Fibroblast of upper back skin (primary cell): ENCODE measurements around the gene PRR15.

Experiments
- DNase-seq: peaks from one replicate; pipeline ENCODE4 v3.0.0-alpha.2; 2013

Gene PRR15

DNA sequence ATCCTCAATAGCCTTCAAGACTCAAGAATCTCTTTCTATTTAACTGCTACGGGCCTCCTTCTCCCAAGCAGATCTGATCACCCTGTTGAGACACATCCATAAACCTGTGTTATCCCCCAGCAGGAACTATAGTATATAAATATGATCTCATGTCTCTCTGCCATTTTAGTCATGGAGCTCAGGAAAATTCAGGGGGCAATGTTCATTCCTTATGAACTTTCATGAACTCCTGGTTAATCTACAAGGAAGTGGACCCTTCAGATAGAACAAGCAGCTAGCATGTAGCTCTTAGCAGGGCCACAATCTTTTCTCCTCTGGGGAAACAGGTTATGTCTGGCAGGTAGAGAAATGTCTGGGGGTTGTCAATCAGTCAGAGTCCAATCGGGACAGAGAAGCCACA is 8.9 kb downstream of the PRR15 start:
- DNase-seq = no peak

DNA sequence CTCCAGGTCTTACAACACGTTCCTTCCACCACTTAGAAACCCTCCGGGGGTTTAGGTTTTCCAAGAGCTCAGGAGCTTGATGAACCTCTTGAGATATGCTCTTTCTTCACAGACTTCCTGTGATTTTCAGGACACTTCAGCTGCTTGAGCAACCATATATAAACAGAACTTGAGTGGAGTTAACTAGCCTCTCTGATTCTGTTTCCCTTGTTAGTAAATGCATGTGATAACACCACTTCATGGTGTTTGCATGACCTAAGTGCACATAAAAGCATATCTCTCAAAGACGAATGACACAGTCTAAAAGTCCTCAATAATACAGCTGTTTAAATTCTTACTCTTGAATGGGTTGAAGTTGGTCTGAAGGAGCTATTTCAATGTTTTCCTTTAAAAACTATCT is 9.9 kb downstream of the PRR15 start:
- no peak for DNase-seq

DNA sequence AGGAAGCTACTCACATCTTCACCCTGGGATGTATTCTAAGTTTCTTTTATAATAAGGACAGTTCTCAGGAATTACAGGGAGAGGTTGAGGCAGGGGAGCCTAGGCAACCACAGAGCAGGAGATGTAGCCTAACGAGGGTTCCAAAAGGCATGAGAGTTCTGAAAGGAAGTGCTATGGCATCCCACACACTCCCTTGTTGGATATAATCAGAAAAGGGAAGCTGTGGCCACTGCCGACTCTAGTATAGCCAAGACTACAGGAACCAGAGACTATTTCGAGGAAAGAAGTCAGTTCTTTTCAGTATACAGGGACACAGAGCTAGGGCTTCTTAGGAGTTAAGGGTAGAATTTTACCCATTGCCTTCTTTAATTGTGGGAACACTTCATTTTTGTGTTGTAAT is 11.0 kb downstream of the PRR15 start:
- no peak for DNase-seq

DNA sequence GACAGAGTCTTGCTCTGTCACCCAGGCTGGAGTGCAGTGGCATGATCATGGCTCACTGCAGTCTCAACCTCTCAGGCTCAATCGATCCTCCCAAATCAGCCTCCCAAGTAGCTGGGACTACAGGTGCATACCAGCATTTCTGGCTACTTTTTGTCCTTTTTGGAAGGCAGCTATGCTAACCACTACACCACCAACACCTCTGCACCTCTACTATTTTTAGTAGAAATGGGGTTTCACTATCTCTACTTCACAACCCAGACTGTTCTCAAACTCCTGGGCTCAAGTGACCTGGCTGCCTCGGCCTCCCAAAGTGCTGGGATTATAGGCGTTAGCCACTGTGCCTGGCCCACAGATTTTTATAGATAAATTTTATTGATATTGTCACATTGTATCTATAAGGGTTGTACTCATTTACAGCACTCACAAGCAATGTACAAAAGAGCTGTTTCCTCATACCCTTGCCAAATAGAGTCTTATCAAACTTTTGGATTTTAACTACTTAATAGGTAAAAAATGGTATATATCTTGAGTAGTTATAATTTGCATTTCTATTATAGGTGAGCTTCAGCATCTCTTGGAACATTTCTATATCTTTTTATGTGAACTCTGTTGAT is 23.7 kb downstream of the PRR15 start:
- no peak for DNase-seq

DNA sequence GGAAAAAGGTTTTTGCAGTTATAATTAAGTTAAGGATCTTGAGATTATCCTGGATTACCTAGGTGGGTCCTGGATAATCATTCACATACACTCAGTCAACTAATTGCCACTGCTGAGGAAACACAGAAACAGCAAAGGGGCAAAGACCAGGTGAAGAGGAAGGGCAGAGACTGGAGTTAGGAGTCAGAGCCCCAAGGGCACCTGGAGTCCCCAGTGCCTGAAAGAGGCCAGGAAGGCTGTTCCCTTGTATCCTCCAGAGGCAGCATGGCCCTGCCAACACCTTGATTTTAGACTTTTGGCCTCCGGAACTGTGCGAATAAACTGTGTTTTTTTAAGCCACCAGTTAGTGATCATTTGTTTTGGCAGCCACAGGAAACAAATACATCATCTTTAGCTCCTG is 24.6 kb downstream of the PRR15 start:
- no peak for DNase-seq

DNA sequence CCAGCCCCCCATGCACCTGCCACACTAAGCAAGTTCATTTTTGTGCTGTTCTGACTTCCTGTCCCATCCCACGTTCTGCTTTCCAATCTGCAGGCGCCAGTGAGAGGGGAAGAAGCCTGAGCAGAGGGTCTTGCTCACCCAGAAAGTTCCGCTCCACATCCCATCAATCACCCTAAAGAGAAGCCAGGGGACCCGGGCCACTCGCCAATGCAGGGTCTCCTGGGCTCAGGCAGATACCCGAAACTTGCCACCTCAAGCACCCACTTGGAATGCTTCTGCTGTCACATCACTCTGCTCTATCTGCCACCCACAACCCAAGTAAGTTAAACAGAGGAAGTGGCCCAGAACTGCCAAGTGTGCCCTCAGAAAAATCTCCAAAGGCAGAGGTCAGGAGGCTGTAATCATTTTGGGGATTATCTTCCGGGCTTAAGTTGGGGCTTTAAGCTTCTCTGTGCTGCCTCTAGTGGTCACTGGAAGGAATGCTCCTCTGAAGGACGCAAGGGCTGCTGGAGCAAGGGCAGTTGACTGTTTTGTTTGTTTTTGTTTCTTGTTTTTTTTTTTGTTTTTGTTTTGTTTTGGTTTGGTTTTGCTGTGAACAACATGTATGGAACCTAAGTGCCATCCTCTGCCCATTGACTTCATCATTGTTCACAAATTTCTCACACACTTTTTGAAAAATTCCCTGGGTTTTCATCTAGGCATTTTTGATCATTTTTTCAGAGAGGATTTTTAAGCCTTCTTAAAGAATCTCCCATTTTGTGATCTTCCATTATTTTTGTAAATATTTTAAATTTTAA is 25.5 kb downstream of the PRR15 start:
- no peak for DNase-seq

DNA sequence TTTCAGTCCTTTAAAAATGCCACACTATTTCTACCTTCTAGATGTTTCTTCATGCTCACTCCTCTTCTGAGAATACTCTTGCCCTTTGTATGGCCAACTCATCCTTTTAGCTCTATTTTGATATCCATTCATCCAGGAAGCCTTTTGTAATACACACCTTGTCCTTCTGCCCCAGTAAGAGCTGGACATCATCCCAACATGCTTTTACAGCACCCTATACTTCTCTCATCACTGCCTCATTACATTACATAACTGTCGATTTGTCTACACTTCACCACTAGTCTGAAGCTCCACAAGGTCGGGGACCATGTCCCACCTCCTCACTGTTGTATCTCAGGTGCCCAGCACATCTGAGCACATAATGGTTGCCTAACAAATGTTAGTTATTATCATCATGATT is 29.2 kb downstream of the PRR15 start:
- no peak for DNase-seq

DNA sequence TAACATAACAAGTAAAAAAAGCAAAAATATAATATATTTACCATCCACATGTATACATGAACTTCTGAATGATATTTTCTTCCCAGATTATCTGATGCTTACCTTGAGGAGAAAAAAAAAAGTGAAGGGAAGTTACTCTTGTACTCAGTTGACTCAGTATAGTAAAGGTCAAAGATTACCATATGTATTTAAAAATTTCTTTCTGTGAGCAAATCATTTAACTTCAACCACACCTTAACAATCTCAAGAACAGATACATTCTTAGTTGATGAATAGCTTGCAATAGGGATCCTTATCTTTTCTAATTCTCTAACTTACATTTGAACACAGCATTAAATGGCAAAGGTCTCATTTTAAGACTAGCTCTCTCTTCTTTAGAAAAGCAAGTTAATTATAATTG is 29.8 kb downstream of the PRR15 start:
- DNase-seq = no peak

DNA sequence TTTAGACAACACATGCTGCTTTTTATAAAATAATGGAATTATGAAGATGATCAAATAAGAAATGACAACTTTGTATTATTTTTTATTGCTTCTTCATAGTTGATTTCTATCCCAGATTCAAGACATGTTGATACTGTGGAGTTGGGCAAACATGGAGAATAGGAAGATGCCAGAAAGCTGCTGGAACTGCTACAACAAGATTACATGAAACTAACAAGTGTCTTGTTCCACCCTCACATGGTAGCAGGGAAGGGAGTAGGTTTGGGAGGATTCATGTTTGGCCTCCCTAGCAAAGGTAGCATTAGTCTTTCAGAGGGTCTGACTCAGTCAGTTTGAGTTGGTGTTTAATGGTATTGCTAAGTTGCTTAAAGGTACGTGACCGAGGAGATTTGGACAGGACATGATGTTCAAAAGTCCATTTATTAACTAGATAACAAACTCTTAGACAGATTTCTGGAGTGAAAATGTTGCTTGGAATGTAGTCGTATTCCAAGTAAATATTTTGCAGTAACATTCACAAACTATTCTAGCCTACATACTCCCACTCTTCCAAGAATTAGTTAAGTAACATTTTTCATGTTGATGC is 33.1 kb downstream of the PRR15 start:
- no peak for DNase-seq

DNA sequence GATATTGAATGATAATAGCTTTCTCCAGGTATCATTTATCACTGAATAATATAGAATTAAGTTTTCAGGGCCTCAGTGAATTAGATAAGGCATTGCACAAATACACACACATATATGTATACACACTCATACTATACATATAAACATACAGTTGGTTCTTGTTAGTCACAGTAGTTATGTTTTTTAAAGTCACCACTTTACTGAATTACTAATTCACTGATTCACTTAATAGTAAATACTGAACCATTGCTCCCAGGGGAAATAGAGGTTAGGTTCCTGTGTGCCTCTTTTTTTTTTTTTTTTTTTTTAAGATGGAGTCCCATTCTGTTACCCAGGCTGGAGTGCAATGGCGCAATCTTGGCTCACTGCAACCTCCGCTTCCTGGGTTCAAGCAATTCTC is 33.6 kb downstream of the PRR15 start:
- no peak for DNase-seq

DNA sequence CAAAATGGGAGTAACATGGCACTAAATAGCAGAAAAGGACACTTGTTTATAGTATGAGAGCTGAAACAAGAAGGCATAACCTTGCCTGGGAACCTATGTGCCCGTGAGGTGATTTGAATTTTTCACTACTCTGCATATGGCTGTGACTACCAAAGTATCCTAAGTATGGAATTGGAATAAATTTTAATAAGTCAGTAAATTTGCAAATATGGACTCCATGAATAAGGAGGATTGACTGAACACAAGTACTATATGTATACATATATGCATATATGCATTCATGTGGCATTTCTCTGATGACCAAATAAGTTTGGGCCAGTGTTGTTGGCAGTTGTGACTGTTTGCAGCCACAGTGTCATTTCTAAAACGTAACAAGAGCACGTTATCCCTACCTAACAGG is 34.5 kb downstream of the PRR15 start:
- DNase-seq = no peak

DNA sequence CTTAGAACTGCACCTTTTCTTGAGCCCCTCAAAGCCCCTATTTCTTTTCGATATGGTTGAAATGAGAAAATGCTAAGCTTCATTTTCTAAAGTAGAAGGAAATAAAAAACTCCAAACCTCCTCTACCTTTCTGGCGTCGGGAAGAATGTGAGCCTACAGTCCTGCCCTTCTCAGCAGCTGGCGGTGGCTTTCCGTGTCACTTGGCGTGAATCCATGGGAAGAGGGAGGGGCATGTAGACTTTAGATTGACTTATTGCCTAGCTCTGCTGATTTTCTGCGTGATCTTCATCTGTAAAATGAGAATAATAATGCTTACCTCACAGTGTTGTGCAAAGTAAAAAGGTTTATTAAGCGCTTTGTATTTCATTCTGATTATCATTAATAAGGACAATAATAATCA is 35.0 kb downstream of the PRR15 start:
- DNase-seq = no peak

DNA sequence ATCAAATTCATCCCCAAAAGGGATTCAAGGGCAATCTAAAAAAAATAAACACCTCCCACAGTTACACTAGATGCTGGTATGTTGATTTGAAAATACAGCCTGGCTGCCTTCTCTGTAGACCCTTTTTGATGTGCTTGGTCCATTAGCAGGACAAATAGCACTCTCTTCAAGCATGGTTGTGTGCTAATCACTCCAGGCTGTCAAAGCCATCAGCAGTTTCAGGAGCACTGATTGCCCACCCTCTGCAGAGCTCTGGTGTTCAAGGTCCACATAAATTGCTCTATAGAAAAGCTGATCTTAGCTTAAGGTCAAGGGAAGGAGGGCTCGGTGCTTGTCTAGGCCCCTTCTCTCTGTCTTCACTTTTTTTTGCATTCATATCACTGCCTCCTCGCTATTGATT is 35.4 kb downstream of the PRR15 start:
- no peak for DNase-seq

DNA sequence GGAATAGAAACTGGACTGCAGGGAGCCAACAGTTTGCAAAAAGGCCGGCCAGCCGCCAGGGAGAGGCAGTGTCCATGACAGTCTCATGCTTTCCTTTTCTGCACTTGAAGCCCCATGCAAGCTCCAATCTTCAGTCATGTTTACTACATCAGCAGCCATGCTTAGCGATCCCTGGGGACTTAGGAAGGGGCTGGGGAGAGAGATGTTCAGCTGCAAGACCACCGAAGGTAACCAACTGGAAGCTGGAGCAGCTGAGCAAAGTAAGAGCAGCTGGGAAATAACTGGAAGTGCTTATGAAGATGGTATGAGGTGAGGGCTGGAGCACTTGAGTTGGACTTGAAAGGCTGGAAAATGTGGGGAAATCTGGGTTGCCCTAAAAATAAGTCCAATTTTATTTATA is 37.0 kb downstream of the PRR15 start:
- no peak for DNase-seq

DNA sequence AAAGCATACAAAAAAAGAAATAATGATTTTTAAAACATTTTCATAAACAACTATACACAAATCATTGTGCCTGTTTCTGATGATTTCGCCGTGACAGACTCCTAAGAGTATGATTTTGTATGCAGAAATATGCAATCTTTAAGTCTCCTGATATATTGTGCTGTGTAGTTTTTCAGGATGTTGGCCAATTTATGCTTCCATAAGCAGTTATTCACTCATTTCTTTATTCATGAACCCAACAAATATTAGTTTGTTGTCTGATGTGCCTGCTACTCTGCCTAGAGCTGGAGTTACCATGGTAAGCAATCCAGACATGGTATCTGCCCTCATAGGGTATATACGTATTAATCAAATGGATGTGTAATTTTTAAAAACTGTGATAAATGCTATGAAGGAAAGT is 40.4 kb downstream of the PRR15 start:
- no peak for DNase-seq

DNA sequence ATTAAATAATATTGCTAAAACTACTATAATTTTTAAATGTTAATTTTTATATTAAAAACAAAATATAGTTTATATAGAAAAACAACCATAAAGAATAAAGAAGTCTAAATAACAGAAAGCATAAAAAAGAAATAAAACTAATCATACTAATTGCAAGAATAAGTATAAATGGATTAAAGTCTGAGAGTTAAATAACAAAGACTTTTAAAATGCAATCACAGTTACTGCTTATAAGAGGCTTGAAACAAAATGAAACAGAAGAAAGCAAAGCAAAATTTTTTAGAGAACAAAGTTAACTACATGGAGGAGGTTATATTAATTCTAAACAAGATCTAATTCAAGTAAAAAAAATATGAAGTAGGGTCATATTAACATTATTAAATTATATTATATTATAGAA is 41.1 kb downstream of the PRR15 start:
- no peak for DNase-seq

DNA sequence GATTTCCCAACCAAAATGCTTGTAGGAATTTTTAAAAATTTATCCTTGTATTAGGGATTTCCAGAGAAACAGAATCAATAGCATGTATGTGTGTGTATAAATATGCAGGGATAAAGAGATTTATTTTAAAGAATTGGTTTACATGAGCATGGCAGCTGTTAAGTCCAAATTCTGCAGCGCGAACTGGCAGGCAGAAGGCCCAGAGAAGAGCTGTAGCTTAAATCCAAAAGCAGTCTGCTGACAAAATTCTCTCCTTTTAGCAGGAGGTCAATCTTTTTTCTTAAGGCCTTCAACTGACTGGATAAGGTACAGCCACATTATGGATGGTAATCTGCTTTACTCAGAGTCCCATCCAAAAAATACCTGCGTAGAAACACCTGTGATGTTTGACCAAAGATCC is 42.0 kb downstream of the PRR15 start:
- no peak for DNase-seq

DNA sequence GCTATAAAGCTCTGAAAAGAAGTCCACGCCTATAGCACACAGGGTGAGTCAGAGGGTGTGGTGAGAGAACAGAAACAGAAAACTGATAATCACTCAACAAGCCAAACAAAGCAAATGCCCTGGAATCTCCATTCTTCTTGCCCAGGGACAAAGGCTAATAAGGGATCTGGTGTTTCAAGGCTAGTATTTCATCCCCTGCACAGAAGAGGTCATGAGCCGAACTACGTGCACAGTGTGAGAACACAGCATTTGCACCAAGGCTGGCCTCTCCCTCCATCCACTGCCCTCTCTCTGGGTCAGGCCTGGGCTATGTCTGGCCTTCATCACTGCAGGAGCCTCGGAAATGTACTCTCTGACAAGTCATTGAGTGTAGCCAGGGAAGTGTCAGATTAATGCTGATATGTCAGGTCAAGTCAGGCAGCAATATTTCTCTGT is 42.7 kb downstream of the PRR15 start:
- DNase-seq = peak; percentile 34

DNA sequence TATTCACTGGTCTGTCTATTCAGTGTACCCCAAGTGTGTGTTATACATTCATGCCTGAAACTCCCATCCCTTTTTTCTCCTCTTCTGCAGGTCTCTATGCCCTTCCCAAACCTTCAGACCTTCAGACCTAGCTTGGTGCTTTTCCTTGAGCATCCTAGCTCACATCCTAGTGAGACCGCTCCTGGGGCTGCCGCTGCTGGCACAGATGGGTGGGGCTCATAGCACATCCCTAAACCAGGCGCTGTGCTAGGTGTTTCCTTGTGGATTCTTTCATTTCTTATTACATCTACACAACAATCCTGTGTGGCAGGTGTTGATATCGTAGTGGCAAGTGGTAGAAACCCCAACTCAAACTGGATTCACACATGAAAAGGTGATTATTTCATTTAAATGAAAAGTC is 43.2 kb downstream of the PRR15 start:
- no peak for DNase-seq

DNA sequence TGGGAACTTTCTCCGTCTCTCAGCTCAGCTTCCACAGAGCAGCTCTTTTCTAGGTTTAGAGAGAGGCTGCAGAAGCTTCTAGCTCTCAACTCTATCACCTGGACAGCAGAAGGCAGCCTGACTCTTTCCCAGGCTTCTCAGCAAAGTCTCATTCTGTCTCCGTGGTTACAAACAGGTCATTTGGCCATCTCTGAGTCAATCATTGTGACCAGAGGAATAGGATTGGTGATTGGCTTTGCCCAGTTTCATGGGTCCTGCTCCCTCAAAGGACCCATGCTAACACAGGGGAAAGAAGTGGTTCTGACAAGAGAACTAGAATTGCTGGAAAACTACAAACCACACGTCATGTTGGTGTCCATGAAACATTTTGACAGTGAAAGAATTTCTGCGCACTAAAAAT is 43.6 kb downstream of the PRR15 start:
- no peak for DNase-seq

DNA sequence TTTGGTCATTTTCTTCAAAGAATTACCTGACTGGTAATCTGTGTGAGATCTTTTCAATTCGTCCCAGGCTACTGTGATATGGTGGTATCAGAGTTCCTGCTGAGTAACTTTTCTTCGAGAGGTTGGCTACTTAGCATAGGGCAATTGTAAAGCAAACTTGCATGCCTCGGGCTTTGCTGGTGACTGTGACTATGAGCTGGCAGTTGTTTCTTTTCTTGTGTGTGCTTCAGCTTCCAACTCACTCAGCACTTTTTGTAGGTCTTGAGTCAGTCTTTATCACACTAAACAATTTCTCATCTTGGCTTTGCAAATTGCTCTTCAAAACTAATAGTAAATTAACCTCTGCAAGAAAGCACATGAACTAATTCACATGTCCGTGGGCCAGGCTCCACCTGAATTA is 44.3 kb downstream of the PRR15 start:
- no peak for DNase-seq

DNA sequence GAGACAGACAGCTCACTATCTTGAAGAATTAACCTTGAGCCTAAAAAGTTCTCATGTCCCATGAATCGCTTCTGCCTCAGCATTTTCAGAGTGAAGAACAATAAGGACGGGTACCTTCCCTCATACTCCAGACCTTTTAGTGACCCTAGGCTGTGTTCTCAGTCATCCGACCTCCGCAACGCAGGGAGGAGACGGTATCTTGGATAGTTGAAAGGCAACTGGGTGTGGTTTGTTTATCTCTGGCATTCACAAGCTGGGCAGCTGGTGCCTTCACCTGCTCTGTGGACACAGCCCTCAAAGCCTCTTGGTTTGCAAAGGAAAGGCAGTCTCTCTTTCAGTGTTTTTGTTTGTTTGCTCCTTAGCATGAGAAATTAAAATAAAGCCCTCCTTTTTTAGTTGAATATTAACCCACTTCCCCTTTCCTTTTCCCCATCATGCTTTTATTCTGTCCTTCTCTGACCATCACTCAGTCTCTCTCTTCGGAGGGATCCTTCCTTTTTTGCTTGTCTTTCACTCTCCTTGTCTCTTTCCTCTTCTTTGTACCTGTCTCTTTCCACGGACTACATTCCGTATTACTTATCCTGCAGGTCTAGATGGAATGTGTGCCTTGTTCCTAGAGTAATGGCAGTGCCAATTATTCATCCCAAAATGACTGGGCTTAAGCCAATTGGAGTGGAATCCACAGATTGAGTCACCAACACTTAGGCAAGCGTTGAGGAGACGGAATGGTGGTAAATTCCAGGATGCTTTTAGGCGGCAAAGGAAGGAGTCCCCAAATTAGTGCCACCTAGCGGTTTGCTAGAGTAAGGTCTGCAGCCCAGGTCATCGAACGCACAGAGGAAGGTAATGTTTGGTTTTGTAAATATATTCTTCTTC is 45.8 kb downstream of the PRR15 start:
- peak; percentile 70 for DNase-seq

DNA sequence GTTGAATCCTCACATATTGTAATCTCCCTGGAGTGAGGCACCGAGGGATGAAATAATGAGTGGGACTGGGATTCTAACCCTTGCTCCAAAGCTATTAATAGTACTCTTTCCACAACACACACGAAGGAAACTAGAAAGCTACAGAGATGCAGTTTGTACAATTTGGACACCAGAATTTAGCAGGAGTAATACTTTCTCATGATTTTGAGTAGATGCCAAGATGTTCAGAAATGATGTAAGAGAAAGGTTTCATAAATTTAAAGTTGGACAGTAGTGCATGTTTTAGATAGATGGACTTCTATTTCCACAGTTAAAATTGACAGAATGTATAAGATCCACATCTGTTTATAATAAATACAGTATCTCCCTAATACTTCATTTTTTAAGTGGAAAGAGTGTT is 46.5 kb downstream of the PRR15 start:
- peak; percentile 90 for DNase-seq
